ENCODE results near the gene CRTC3. TPM values are rescaled to one million over a fixed set of nuclear protein-coding genes. Genes with fewer than 3 reads are reported as not detected.

The CRTC3 gene
- total and polyA plus RNA-seq, 2 of the 4 experiments (the other 2 are of a cell fraction) = 4.7 to 14.8 TPM

GRCh38 chr15:90599116-90599515, 69.4 kb downstream of the CRTC3 start:
- no peak overlapping the region for H3K4me3 ChIP-seq (ENCODE audit: insufficient read depth, low read depth, low read length)
- no TSS peak for BruUV-seq (replicated peaks)
- H2BK5ac ChIP-seq (ENCODE audit: low read depth, low read length, poor library complexity, severe bottlenecking) = no peak overlapping the region
- peaks cover 18% of the 10 kb centered on the region for H3K9me1 ChIP-seq (ENCODE audit: insufficient read depth, low read length)
- H3K27me3 ChIP-seq (ENCODE audit: control insufficient read depth, insufficient read depth, low read length) = no peaks in the 10 kb centered on the region
- CTCF ChIA-PET = interaction anchor here (0.6 kb wide), 1 partner anchor 458 kb away, joined by 3 read pairs; no protein-coding TSS in a partner anchor
- intact Hi-C loops (cut with micrococcal nuclease) = no loop called here
- H3K9ac ChIP-seq (ENCODE audit: low read depth, low read length) = no peak overlapping the region
- H3K23ac ChIP-seq (ENCODE audit: low read depth, low read length) = no peak overlapping the region
- no peak for TF ChIP-seq ELK1 (IDR thresholded peaks at IDR 0.05; ENCODE audit: borderline replicate concordance, low read depth, low read length)
- TF ChIP-seq RAD21 (IDR thresholded peaks at IDR 0.05; ENCODE audit: low read length) = no peak
- no peak for TF ChIP-seq POLR2A (IDR thresholded peaks at IDR 0.05; ENCODE audit: low read depth, low read length)
- no peak for TF ChIP-seq SMC3 (IDR thresholded peaks at IDR 0.05; ENCODE audit: low read depth, low read length)
- TF ChIP-seq CHD1 (IDR thresholded peaks at IDR 0.05; ENCODE audit: low read depth, low read length) = no peak
- no peak for TF ChIP-seq FOS (IDR thresholded peaks at IDR 0.05; ENCODE audit: low read depth, low read length)
- TF ChIP-seq CEBPB (IDR thresholded peaks at IDR 0.05; ENCODE audit: low read depth, low read length) = no peak
- TF ChIP-seq CTCF (conservative IDR thresholded peaks at IDR 0.05; ENCODE audit: low read depth, low read length) = no peak
- TF ChIP-seq RCOR1 (IDR thresholded peaks at IDR 0.05; ENCODE audit: insufficient replicate concordance, low read length) = no peak
- TF ChIP-seq NFE2L2 (IDR thresholded peaks at IDR 0.05; ENCODE audit: low read depth, low read length) = no peak
- TF ChIP-seq MXI1 (IDR thresholded peaks at IDR 0.05; ENCODE audit: borderline replicate concordance, low read depth, low read length) = no peak
- H2BK20ac ChIP-seq (ENCODE audit: low read depth, low read length) = no peak overlapping the region
- WGBS, 2 experiments (ENCODE audit: extremely low coverage in 2 of 2, insufficient read length in 1 of 2) = 100% methylated on average over 3 of the region's 4 CpGs; no CpG with 5 or more reads in 1 of the 2 experiments
- ATAC-seq (ENCODE audit: low read depth) (no peak), DNase-seq (no peak)
- peak overlapping the region; percentile 43; the same call in 1 of the 2 replicates for H3K27ac ChIP-seq (ENCODE audit: insufficient read depth, low read length)
- in situ Hi-C loops (cut with MboI; ENCODE audit: low sequenced_read_pairs) = no loop called here
- H3K56ac ChIP-seq (ENCODE audit: extremely low read depth, insufficient read depth, low read length) = no peak overlapping the region
- no peak overlapping the region for H4K8ac ChIP-seq (ENCODE audit: low read depth in 2 of 2, low read length in 2 of 2)
- no peak overlapping the region for H3K4ac ChIP-seq (ENCODE audit: low read depth, low read length)
- no peak overlapping the region for H2AK5ac ChIP-seq (ENCODE audit: low read depth, low read length)
- no peak overlapping the region for H2AK9ac ChIP-seq (replicated peaks; ENCODE audit: low read depth, low read length, poor library complexity)
- no peak overlapping the region for H2BK15ac ChIP-seq (ENCODE audit: low read depth, low read length)
- H4K91ac ChIP-seq (ENCODE audit: insufficient read depth, low read depth, low read length) = no peak overlapping the region
- dilution Hi-C loops (cut with HindIII; ENCODE audit: low sequenced_read_pairs, unreplicated experiment) = no loop called here
- H2BK120ac ChIP-seq (ENCODE audit: low read depth, low read length) = no peak overlapping the region
- H4K20me1 ChIP-seq (ENCODE audit: insufficient read depth, low read length) = no peaks in the 10 kb centered on the region
- no peak overlapping the region for H2AFZ ChIP-seq (replicated peaks; ENCODE audit: low read length, poor library complexity)
- H3K14ac ChIP-seq (replicated peaks; ENCODE audit: low read depth, low read length) = no peak overlapping the region
- peaks cover 29% of the 10 kb centered on the region for H3K36me3 ChIP-seq (ENCODE audit: control insufficient read depth, insufficient read depth, low read length)
- no peak overlapping the region; the same call in 1 of the 2 replicates for H3K18ac ChIP-seq (ENCODE audit: low read depth, low read length)
- no peak overlapping the region for H3K4me2 ChIP-seq (ENCODE audit: low read depth, low read length)
- POLR2A ChIA-PET (ENCODE audit: unreplicated experiment) = no interaction called here
- H3K4me1 ChIP-seq (ENCODE audit: control insufficient read depth, insufficient read depth, low read length) = peaks cover 17% of the 10 kb centered on the region
- no peak overlapping the region; the same call in 1 of the 2 replicates for H4K5ac ChIP-seq (ENCODE audit: low read depth, low read length)
- no peaks in the 10 kb centered on the region for H3K9me3 ChIP-seq (ENCODE audit: control insufficient read depth, insufficient read depth, low read length)
- H3K79me1 ChIP-seq (ENCODE audit: low read depth in 1 of 2, low read length in 2 of 2) = peaks cover 26 to 46% of the 10 kb centered on the region in 2 experiments; a peak in 3 of 4 replicates
